Left ventricle myocardium superior (tissue), 1 donor: ENCODE results near the gene NPIPB8. TPM values are rescaled to one million over a fixed set of nuclear protein-coding genes. Genes with fewer than 3 reads are reported as not detected.
"Not testable (repeated sequence)": the region's sequence is repeated elsewhere in the genome, so short reads cannot be mapped to it uniquely, and the experiment has no call there.

Experiments
- ATAC-seq: fragments of 200-7000 bp; cut with Tn5 transposase; one replicate; pipeline ENCODE4 v1.9.1; 2020; ENCODE audit warnings: mild to moderate bottlenecking, moderate library complexity
- DNase-seq: peaks from one replicate; pipeline ENCODE4 v3.0.0-alpha.2; 2020
- intact Hi-C: fragments of 100-400 bp; cut with micrococcal nuclease; formaldehyde crosslinking; loops from one replicate; pipeline ENCODE4 v1.11.0; 2022
- long read RNA-seq: library from polyadenylated mRNA; unstranded; transcript quantifications from one replicate; pipeline ENCODE4 v2.0.0, GENCODE V29; 2021
- total RNA-seq: library from RNA; stranded (reverse); fragmentation: NEBNext Ultra II Directional; extraction: Animal tissue kit (Norgen Biotek cat#: 25700); gene quantifications from one replicate; pipeline ENCODE4 v1.2.1, GENCODE V29; 2021
- donor health status: DM: no; HTN: yes; CAD: no; lungs with severe emphysema.

Gene NPIPB8
- not detected for total RNA-seq
- long read RNA-seq: 0 reads

DNA sequence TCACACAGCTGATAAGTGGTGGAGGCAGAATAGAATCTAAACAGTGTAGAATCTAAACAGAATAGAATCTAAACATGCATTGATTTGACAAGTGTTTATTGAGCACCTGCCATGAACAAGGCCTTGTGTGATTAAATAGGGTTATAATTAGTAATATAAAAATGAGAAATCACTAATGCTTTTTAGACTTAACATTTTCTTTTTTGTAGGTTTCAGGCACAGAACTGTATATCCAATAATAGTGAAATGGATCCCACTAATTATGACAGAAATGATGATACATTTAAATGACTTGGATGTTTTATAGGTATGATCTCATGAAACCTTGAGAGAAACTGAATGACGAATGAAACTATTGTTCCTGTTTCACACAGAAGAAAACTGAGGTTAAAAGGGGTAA is at the start of gene NPIPB8:
Gene NPIPB8, plus strand, starts transcription at position 301 of the 400 bp plus-strand sequence. CDS start 296 bp downstream, outside the sequence.
- intact Hi-C loops, DNase-seq, ATAC-seq: not testable (repeated sequence)

DNA sequence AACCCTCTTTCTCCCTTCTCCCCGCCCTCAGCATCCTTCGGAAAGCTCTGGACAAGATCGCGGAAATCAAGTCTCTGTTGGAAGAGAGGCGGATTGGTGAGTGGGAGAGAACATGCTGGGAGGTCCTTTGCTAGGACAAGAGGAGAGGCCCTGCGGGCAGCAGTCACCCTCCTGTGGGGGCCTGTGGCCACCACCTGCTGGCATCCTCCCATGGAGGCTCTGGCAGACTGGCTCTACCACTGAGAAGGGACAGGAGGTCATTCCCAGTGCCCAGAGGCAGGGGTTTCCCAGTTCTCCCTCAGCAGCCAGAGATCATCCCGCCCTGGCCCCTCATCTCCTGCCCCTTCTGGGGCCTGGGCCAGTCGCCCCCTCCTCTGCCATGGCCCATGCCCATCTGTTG is 48.8 kb upstream of the NPIPB8 start:
- no peak for ATAC-seq

DNA sequence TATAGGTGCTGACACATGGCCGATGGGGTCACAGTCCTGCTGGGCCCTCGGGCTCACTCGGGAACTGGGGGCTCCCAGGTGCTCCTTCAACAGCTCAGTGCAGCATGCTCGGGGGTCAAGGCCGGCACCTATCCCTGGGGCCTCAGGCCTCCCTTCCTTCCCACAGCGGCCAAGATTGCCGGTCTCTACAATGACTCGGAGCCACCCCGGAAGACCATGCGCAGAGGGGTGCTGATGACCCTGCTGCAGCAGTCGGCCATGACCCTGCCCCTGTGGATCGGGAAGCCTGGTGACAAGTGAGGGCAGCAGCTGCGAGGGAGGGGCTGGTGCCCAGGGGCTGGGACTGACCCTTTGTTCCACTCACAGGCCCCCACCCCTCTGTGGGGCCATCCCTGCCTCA is 47.9 kb upstream of the NPIPB8 start:
- intact Hi-C loops: no loop called here
- no peak for ATAC-seq
- no peak for DNase-seq

More for the DNA sequence above, 48.8 kb upstream of the NPIPB8 start:
- no peak for DNase-seq
- intact Hi-C loops: no loop called here

DNA sequence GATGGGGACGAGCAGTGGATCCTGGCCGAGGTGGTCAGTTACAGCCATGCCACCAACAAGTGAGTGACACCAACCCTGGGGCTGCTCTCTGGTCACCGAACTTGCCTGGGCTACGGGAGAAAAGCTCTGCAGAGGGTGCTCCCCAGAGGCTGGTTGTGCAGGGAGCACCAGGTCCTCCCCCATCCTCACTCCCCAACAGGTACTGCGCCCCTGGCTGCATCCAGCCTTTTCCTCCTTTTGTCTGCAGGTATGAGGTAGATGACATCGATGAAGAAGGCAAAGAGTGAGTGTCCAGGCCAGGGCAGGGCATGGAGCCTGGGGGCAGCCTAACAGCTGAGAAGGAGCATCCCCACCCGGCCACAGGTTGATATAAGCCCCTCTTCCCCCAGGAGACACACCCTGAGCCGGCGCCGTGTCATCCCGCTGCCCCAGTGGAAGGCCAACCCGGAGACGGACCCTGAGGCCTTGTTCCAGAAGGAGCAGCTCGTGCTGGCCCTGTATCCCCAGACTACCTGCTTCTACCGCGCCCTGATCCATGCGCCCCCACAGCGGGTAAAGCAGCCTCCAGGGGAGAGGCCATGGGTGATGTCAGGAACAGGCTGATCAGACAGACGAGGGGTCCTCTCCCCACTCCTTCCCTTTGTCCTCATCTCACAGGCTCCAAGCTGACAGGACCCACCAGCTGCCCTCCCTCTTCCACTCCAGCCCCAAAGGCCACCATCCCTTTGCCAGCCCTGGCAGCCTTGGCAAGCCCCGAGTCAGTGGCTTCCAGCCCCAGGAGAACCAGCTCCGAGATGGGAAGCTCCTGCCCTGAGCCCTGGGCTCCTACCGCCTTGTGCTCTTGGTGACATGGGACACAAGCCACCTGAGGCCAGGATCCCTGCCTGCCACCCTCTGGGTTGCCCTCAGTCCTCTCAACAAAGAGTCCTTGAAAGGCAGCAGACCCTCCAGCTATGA is 47.2 kb upstream of the NPIPB8 start:
- ATAC-seq (no peak), DNase-seq (no peak)
- intact Hi-C loops: no loop called here

DNA sequence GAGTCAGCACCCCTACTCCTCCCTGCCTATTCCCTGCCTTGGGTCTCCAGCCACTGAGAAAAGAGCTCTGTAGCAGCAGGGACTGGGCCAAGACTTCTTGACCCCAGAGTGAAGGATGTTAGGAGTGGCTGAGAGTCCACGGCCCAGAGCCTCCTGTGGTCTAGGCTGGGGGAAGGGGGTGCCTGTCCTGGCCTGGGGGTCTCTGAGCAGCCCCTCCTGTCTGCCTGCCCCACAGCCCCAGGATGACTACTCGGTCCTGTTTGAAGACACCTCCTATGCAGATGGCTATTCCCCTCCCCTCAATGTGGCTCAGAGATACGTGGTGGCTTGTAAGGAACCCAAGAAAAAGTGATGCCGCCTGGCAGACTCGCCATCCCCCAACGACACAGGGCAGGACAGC is 46.5 kb upstream of the NPIPB8 start:
- ATAC-seq: no peak
- no peak for DNase-seq
- intact Hi-C loops: no loop called here

DNA sequence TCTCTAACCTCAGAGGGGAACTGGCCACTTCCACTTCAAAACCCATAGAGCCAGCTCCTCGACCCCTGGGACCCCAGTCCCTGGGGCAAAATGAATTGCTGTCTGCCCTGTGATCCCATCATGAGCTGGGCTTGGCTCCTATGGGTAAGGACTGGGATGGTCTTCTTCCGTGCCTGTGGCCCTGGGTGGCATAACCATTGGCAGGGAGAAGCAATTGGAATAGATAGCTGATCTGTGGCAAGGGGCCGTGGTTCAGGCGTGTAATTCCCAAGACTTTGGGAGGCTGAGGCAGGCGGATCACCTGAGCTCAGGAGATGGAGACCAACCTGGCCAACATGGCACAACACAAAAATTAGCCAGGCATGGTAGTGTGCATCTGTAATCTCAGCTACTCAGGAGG is 45.4 kb upstream of the NPIPB8 start:
- intact Hi-C loops: no loop called here
- no peak for ATAC-seq

DNA sequence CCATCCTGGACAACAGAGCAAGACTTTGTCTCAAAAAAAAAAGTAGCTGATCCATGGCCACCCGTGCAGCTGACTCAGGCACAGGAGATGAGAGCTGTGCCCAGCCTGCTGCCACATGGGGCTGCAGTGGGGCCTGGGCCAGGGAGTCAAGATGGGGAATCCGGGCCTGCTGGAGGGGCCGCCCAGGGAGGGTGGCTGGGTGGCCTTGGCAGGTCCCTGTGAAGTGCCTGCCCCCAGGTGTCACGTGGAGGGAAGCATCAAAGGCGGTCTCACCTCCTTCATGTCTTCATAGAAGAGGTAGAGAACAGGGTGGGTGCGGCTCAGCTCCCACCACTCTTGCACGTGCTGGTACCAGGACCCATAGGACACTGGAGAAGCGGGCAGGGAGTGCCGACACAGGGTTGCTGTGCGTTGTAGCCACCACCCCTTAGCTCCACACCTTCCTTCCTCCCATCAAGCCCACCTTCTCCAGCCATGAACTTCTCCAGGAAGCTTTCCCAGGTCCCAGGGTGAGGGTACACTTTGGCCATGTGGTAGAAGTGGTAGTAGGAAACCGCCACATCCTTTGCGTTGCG is 44.8 kb upstream of the NPIPB8 start:
- ATAC-seq (peak; percentile 4), DNase-seq (no peak)
- intact Hi-C loops: no loop called here

More for the DNA sequence above, 45.4 kb upstream of the NPIPB8 start:
- DNase-seq: no peak

DNA sequence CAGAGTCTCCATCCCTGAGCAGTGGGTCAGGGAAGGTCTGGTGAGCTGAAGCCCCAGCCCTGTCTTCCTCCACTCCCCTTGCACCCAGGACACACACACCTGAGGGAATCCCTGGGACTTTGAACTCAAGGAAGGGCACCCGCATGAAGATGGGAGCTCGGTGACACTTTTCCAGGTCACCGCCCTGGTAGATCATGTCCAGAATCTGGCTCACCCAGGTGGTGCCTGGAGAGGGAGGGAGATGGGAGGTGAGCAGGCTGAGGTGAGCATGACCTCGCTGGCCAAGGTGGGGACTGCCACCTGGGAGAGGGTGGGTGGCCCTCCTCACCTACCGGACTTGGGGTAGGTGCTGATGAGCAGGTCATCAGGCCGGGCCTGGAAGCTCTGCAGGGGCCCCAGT is 42.4 kb upstream of the NPIPB8 start:
- ATAC-seq, intact Hi-C loops, DNase-seq: not testable (repeated sequence)

DNA sequence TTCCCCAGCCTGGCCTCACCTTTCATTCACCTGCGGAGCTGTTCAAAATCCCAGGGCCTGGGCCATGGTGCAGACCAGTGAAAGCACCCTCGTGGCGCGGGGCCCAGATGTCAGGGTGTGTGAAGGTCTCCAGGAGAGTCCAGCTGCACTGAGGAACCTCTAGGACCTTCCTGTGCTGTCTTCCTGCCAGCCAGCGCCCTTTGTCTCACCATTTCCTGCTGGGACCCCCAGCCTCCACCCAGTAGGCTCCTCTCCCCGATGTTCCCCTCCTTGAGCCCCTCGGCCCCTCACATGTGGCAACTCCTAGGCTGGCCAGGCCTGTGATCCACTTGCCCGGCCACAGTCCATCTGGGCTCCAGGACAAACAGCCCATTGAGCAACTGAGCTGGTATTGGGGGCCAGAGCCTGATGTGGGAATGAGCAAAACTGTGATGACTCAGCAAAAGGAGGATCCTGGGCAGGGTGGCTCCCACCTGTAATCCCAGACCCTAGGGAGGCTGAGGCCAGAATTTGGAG is 41.7 kb upstream of the NPIPB8 start:
- DNase-seq (no peak), ATAC-seq (no peak)
- intact Hi-C loops: no loop called here

DNA sequence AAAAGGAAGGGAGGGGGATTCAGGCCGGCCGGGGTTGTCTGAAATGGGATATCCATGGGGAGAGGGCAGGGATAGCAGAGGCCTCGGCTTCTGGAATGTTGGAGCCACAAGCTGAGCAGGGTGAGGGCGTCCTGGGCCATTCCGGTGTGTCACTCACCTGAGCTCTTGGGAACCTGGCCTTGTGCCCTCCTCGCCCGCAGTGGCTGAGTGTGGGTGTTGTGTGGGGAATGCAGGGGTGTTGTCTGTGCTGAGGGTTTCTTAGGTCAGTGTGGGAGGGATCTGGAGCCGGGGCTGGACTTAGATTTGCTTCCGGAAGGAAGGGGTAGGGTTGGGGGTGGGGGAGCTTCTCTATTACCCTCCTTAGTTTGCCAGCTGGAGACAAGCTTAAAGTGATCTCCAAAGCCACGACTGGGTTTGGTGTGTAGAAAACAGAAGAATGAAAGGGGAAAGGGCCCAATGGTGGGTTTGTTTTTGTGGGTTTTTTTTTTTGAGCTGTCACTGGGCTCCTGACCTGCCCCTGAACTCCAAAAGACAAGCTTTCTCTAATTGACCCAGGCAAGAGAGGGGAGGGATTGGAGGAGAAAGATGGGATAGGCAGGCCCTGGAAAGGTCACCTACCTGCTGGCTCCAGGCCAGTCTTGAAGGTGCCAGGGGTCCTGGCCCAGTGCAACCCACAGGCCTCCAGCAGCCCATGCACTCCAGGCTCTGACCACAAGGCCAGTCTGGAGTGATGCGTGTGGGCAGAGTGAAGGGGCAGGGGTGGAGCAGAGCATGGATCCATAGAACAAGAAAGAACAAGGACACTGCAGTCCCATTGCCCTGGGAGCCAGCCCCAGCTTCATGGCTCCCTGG is 40.8 kb upstream of the NPIPB8 start, which contains the start of gene SULT1A2:
Gene SULT1A2, minus strand, starts transcription at position 211 of the 852 bp plus-strand sequence. CDS start 1,120 bp downstream, outside the sequence.
- intact Hi-C loops: no loop called here
- DNase-seq (no peak), ATAC-seq (peak; percentile 62)

DNA sequence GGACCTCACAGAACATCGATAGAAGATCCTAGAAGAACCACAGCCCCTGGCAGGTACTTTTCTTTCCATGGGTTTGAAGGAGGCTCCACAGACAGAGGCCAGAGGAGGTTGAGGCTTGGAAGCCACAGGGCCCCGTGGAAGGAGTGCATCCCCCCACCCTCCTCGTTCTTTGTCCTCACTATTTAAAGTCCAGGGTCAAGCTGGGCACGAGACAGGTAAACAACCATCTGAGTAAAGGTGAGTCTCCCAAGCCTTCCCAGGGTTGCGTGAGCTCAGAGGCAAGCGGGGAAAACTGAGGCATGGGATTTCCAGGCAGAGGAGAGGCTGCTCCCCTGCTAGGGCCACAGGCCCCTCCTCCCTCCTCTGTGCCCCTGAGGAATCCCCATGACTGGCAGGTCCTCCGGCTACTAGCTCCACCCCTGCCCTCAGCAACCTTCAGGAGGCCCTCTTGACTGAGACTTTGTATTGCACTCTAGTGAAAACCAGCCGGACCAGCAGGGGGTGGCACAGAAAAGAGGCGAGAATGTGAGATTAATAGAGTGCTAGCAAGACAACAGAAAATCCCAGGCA is 40.1 kb upstream of the NPIPB8 start:
- DNase-seq (no peak), ATAC-seq (no peak)
- intact Hi-C loops: no loop called here

DNA sequence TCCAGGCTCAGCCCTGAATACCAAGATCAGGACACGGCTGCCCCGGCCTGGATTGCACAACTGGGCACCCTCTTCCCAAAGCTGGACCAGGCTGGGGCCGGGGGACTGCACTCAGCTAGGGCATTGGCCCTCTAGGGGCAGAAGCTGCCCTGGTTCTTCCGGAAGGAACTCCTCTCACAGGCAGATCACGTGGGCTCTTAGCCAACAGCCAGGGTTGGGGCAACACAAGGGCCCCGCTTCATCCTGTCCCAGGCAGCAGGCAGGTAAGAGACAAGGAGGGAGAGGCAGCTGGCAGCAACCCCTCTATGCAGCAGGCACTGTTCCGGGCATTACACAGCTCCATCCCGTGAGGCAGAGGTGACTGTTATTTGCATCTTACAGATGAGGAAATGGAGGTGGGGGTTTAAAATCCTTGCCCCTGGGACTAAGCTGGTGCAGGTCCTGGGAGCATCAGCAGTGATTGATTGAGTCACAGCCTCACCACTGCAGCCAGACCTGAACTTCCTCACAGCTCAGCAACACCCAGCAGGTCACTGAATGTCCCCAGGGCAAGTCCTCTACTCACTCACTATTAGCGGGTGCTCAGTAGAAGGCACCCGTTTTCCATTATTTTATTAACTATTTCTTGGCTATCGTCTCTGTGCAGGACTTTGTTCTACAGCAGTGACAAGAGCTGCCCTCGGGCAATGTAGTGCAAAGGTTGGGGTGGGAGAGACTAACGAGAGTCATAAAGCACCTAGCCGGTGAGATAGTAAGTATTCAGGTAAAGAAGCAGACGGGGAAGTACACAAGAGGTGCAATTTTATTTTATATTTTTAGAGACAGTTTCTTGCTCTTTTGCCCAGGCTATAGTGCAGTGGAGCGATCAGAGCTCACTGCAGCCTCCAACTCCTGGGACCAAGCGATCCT is 38.2 kb upstream of the NPIPB8 start:
- ATAC-seq: peak; percentile 27
- intact Hi-C loops, DNase-seq: not testable (repeated sequence)

DNA sequence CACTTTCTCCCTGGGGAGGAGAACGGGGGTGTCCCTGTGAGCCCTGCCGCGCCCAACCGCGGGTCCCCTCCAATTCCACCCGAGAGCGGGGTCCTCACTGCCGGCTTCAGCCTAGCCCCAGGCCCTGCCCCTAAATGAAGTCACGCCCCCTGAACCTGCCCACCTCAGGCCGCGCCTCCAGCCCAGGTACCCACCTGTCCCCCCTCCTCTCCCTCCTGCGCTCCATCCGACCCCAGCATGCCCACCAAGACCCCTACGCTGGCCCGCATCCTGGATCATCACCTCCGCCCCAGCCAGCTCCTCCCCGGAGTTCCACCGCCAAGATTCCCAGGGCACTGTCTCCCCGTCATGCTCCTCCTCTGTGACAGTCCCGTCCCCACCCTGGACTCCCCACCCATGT is 36.9 kb upstream of the NPIPB8 start:
- ATAC-seq, DNase-seq, intact Hi-C loops: not testable (repeated sequence)

DNA sequence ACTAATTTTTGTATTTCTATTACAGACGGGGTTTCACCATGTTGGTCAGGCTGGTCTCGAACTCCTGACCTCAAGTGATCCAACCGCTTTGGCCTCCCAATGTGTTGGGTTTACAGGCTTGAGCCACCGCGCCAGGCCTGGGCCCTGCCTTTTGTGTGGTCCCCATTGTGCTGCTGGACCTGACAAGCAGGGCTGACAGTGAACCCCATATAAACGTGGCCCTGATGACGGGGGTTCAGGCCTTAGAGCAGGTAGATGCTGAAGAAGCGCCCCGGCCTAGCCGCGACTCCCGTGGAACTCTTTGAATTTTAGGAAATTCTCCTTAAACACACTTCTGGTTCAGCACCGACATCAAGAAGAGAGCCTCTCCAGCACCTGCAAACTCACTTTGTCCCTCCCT is 36.3 kb upstream of the NPIPB8 start:
- DNase-seq, intact Hi-C loops, ATAC-seq: not testable (repeated sequence)

DNA sequence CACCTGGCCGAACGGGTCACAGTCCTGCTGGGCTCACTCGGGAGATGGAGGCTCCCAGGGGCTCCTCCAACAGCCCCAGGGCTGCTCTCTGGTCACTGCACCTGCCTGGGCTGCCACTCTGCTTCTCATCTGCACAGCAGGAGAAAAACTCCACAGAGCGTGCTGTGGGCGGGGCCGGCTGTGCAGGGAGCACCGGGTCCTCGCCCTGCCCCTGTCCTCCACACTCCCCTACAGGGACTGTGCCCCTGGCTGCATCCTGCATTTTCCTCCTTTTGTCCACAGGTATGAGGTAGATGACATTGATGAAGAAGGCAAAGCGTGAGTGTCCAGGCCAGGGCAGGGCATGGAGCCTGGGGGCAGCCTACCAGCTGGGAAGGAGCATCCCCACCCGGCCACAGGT is 35.8 kb upstream of the NPIPB8 start:
- DNase-seq, intact Hi-C loops, ATAC-seq: not testable (repeated sequence)

DNA sequence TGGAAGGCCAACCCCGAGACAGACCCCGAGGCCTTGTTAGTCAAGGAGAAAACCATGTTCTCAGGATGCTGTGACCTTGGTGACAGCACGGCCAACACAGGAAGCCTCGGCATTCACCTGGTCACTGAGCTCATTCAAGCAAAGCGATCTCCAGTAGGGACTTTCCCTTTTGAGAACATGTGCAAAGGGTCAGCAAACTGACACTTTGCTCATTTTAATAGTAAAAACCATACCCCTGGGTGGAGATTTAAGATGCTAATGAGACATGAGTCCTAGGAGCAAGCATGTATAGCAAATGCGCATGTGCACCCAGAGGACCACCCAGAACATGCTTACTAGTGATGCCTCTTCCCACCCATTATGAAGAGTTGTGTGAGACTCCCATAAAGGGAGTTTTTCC is 35.3 kb upstream of the NPIPB8 start:
- intact Hi-C loops: no loop called here
- DNase-seq (no peak), ATAC-seq (no peak)

DNA sequence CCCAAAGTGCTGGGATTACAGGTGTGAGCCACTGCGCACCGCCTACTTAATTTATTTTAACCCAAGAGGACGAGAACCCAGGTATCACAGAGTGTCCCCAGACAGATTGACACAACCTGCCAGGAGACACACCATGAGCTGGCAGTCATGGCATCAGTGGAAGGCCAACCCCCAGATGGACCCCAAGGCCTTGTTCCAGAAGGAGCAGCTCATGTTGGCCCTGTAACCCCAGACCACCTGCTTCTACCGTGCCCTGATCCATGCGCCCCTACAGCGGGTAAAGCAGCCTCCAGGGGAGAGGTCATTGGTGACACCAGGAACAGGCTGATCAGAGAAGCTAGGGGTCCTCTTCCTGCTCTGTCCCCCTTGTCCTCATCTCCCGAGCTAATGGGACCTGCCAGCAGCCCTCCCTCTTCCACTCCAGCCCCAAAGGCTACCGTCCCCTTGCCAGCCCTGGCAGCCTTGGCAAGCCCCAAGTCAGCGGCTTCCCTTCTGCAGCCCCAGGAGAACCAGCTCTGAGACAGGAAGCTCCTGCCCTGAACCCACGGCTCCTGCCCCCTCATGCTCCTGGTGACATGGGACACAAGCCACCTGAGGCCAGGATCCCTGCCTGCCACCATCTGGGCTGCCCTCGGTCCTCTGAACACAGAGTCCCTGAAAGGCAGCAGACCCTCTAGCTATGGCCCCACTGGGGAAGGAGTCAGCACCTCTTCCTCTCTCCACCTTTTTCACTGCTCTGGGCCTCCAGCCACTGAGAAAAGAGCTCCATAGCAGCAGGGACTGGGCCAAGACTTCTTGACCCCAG is 34.3 kb upstream of the NPIPB8 start:
- ATAC-seq: no peak
- intact Hi-C loops: no loop called here
- DNase-seq: no peak
